IMR-90 (cell line): ENCODE results near the gene DCUN1D2. TPM values are rescaled to one million over a fixed set of nuclear protein-coding genes. Genes with fewer than 3 reads are reported as not detected.
"Not testable (repeated sequence)": the region's sequence is repeated elsewhere in the genome, so short reads cannot be mapped to it uniquely, and the experiment has no call there.

Source experiments
- ATAC-seq: fragments of 200-7000 bp; cut with Tn5 transposase; 2 replicates; pipeline ENCODE4 v1.9.1; 2020; ENCODE audit warnings: low read depth, mild to moderate bottlenecking, moderate library complexity
- BruUV-seq: library from RNA; stranded (reverse); fragments of 400-500 nt; replicated peaks from 2 replicates; lab custom pipeline; 2021; lab: Mats Ljungman, UMichigan
- CTCF ChIA-PET: fragments of 300-600 bp; formaldehyde crosslinking; extraction: SDS; loops from one replicate; lab custom pipeline; 2021; ENCODE audit warnings: antibody characterized with exemption; lab: Yijun Ruan, JAX
- POLR2A ChIA-PET: fragments of 300-600 bp; sonication (Branson Sonifier 250); formaldehyde crosslinking; loops from one replicate; lab custom pipeline; 2022; ENCODE audit warnings: antibody characterized with exemption; ENCODE audit not compliant: unreplicated experiment; lab: Charles Lee
- DNase-seq: peaks from one replicate; pipeline ENCODE4 v3.0.0; 2013
- H2AFZ ChIP-seq: replicated peaks from 2 replicates; pipeline ENCODE3; 2013; ENCODE audit warnings: low read length, mild to moderate bottlenecking; ENCODE audit not compliant: poor library complexity
- H2AK5ac ChIP-seq: 2 replicates; pipeline ENCODE4 v1.6.1; 2013; ENCODE audit warnings: low read depth, low read length, inconsistent platforms
- H2AK9ac ChIP-seq: replicated peaks from 2 replicates; pipeline ENCODE3; 2013; ENCODE audit warnings: mild to moderate bottlenecking, low read depth, low read length, moderate library complexity; ENCODE audit not compliant: poor library complexity
- H2BK120ac ChIP-seq: 2 replicates; pipeline ENCODE4 v1.6.1; 2013; ENCODE audit warnings: low read depth, low read length, inconsistent platforms
- H2BK15ac ChIP-seq: 3 replicates; pipeline ENCODE4 v1.6.1; 2013; ENCODE audit warnings: low read depth, low read length, inconsistent platforms
- H2BK20ac ChIP-seq: 2 replicates; pipeline ENCODE4 v1.6.1; 2013; ENCODE audit warnings: low read depth, mild to moderate bottlenecking, inconsistent platforms, low read length, moderate library complexity
- H2BK5ac ChIP-seq: 2 replicates; pipeline ENCODE4 v1.6.1; 2013; ENCODE audit warnings: mild to moderate bottlenecking, low read depth, low read length, inconsistent platforms; ENCODE audit not compliant: poor library complexity, severe bottlenecking
- H3K14ac ChIP-seq: replicated peaks from 2 replicates; pipeline ENCODE4 v1.6.1; 2013; ENCODE audit warnings: low read depth, low read length, inconsistent platforms
- H3K18ac ChIP-seq: 2 replicates; pipeline ENCODE4 v1.6.1; 2013; ENCODE audit warnings: low read depth, low read length, control low read depth
- H3K23ac ChIP-seq: 2 replicates; pipeline ENCODE4 v1.6.1; 2013; ENCODE audit warnings: low read depth, low read length, inconsistent platforms
- H3K27ac ChIP-seq: 2 replicates; pipeline ENCODE4 v1.5.1; 2013; ENCODE audit warnings: mild to moderate bottlenecking, control low read depth, low read length; ENCODE audit not compliant: insufficient read depth
- H3K27me3 ChIP-seq: 2 replicates; pipeline ENCODE4 v1.6.1; 2013; ENCODE audit warnings: low read length; ENCODE audit not compliant: control insufficient read depth, insufficient read depth
- H3K36me3 ChIP-seq: 2 replicates; pipeline ENCODE4 v1.6.1; 2013; ENCODE audit warnings: low read length, mixed read lengths; ENCODE audit not compliant: control insufficient read depth, insufficient read depth
- H3K4ac ChIP-seq: 2 replicates; pipeline ENCODE4 v1.6.1; 2013; ENCODE audit warnings: low read depth, low read length, inconsistent platforms
- H3K4me1 ChIP-seq: 2 replicates; pipeline ENCODE4 v1.6.1; 2013; ENCODE audit warnings: low read length, mixed read lengths; ENCODE audit not compliant: control insufficient read depth, insufficient read depth
- H3K4me2 ChIP-seq: 2 replicates; pipeline ENCODE4 v1.6.1; 2013; ENCODE audit warnings: low read depth, mild to moderate bottlenecking, control low read depth, low read length, moderate library complexity
- H3K4me3 ChIP-seq: 2 replicates; pipeline ENCODE4 v1.5.1; 2013; ENCODE audit warnings: low read depth, mild to moderate bottlenecking, control low read depth, low read length, moderate library complexity; ENCODE audit not compliant: insufficient read depth
- H3K56ac ChIP-seq: 2 replicates; pipeline ENCODE4 v1.6.1; 2013; ENCODE audit warnings: low read length, inconsistent platforms; ENCODE audit not compliant: insufficient read depth; ENCODE audit errors: extremely low read depth
- H3K79me1 ChIP-seq, 2 experiments: 2 replicates each; pipeline ENCODE4 v1.6.1; 2013; ENCODE audit warnings: low read length in 2 of 2, inconsistent platforms in 1 of 2, low read depth in 1 of 2
- H3K9ac ChIP-seq: 2 replicates; pipeline ENCODE4 v1.6.1; 2013; ENCODE audit warnings: low read depth, low read length, control low read depth
- H3K9me1 ChIP-seq: 2 replicates; pipeline ENCODE4 v1.6.1; 2013; ENCODE audit warnings: low read length, inconsistent platforms; ENCODE audit not compliant: insufficient read depth
- H3K9me3 ChIP-seq: 2 replicates; pipeline ENCODE4 v1.6.1; 2013; ENCODE audit warnings: low read length; ENCODE audit not compliant: control insufficient read depth, insufficient read depth
- H4K20me1 ChIP-seq: 2 replicates; pipeline ENCODE4 v1.6.1; 2013; ENCODE audit warnings: low read length, inconsistent platforms; ENCODE audit not compliant: insufficient read depth
- H4K5ac ChIP-seq: 2 replicates; pipeline ENCODE4 v1.6.1; 2013; ENCODE audit warnings: mild to moderate bottlenecking, low read depth, low read length, control low read depth
- H4K8ac ChIP-seq, 2 experiments: 2 replicates each; pipeline ENCODE4 v1.6.1; 2013; ENCODE audit warnings: low read depth in 2 of 2, low read length in 2 of 2, control low read depth in 1 of 2, inconsistent platforms in 1 of 2
- H4K91ac ChIP-seq: 2 replicates; pipeline ENCODE4 v1.6.1; 2013; ENCODE audit warnings: low read depth, low read length, inconsistent platforms; ENCODE audit not compliant: insufficient read depth
- WGBS, 2 experiments: methylation state at CpG; one replicate each; pipeline versions ENCODE4 v1.1.5 to v1.1.7; 2013; ENCODE audit warnings: missing lambda C conversion rate in 2 of 2; ENCODE audit not compliant: insufficient read length in 1 of 2; ENCODE audit errors: extremely low coverage in 2 of 2; 5-methylcytosine and 5-hydroxymethylcytosine counted together
- dilution Hi-C: fragments of 300-500 bp; cut with HindIII; formaldehyde crosslinking; loops from one replicate; pipeline ENCODE4 v1.14.3; 2018; ENCODE audit warnings: low sequenced_read_pairs; ENCODE audit not compliant: unreplicated experiment
- in situ Hi-C: fragments of 300-500 bp; cut with MboI; formaldehyde crosslinking; loops from 3 replicates; pipeline ENCODE4 v1.14.3; 2019; ENCODE audit warnings: low sequenced_read_pairs, inconsistent platforms, mixed read lengths
- intact Hi-C: fragments of 100-400 bp; cut with micrococcal nuclease; formaldehyde crosslinking; loops from 2 replicates; pipeline ENCODE4 v1.10.0; 2022
- polyA plus RNA-seq, 3 experiments: library from polyadenylated mRNA; depleted of rRNA; stranded (reverse); fragments of >200 nt; gene quantifications; 2 replicates each; pipeline ENCODE4 v1.2.3, GENCODE V29; 2012; ENCODE audit warnings: low replicate concordance in 1 of 3
- total RNA-seq: library from RNA; depleted of rRNA; stranded (reverse); fragments of >200 nt; gene quantifications from 2 replicates; pipeline ENCODE4 v1.2.3, GENCODE V29; 2012

DCUN1D2 gene
- total and polyA plus RNA-seq, 2 of the 4 experiments (the other 2 are of a cell fraction) = 8.1 to 11.5 TPM

- H3K9ac ChIP-seq, H3K4me2 ChIP-seq, BruUV-seq: not testable (repeated sequence)
Observed at GRCh38 chr13:113522438-113522837, 31.9 kb upstream of the DCUN1D2 start.

More at GRCh38 chr13:113522438-113522837, 31.9 kb upstream of the DCUN1D2 start:
- H2BK120ac ChIP-seq, H2BK5ac ChIP-seq, H2BK15ac ChIP-seq, H3K4ac ChIP-seq, in situ Hi-C loops, H4K91ac ChIP-seq, DNase-seq, CTCF ChIA-PET, H3K4me1 ChIP-seq, ATAC-seq, H3K14ac ChIP-seq, H2BK20ac ChIP-seq, H3K56ac ChIP-seq, H3K27me3 ChIP-seq, H3K9me3 ChIP-seq, H4K5ac ChIP-seq, H2AK9ac ChIP-seq, H2AK5ac ChIP-seq, H3K18ac ChIP-seq, intact Hi-C loops, H3K4me3 ChIP-seq, dilution Hi-C loops, H2AFZ ChIP-seq, H3K27ac ChIP-seq, H4K8ac ChIP-seq, POLR2A ChIA-PET, H3K23ac ChIP-seq: not testable (repeated sequence)
- 86% methylated on average over 2 of the region's 13 CpGs; no CpG with 5 or more reads in 1 of the 2 experiments for WGBS, 2 experiments
- H3K79me1 ChIP-seq = peaks cover 41 to 56% of the 10 kb centered on the region in 2 experiments
- peaks cover 50% of the 10 kb centered on the region for H3K36me3 ChIP-seq
- peaks cover 38% of the 10 kb centered on the region; the same call in 1 of the 2 replicates for H4K20me1 ChIP-seq
- H3K9me1 ChIP-seq = peaks cover 23% of the 10 kb centered on the region
